ENCODE results near the gene E4F1.

DNA sequence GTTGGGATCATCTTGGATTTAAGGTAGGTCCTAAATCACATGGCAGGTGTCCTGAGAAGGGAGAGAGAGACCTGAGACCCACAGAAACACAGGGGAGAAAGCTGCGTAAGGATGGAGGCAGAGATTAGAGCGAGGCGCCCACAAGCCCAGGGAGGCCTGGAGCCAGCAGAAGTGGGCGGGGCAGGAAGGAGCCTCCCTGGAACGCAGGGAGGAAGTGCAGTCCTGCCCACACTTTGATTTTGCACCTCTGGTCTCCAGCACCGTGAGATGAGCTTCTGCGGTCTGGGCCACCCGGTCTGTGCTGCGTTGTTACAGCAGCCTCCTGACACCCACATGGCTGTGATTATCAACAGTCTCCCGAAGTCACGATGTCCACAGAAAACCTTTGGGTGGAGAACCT lies 19.2 kb downstream of the E4F1 start:
- TF ChIP-seq POLR2AphosphoS5 (IDR thresholded peaks at IDR 0.05; ENCODE audit: low read depth, low read length) (no peak), POLR2A (IDR thresholded peaks at IDR 0.05; ENCODE audit: low read depth, low read length) (no peak)

Measured in GM12892 (cell line).